Heart left ventricle (tissue), 16 donors: ENCODE measurements around the gene DAB2. TPM values are rescaled to one million over a fixed set of nuclear protein-coding genes. Genes with fewer than 3 reads are reported as not detected.

Experiments
- ATAC-seq, 4 donors: fragments of 200-7000 bp; cut with Tn5 transposase; one replicate each; pipeline ENCODE4 v1.9.1; 2020 to 2022; ENCODE audit warnings: moderate library complexity in 4 of 4, mild to moderate bottlenecking in 3 of 4, moderate number of reproducible peaks in 1 of 4
- DNase-seq, 5 donors: peaks; one replicate each; pipeline ENCODE4 v3.0.0-alpha.2; 2020
- H3K27ac ChIP-seq, 12 donors: fragments of 200-600 bp; sonication (generic) in 4 of 12; one replicate each; pipeline versions ENCODE4 v1.5.0 to v1.8.0; 2016 to 2022; ENCODE audit warnings: mild to moderate bottlenecking in 2 of 12
- H3K27me3 ChIP-seq, 9 donors: fragments of 200-600 bp; sonication (generic) in 2 of 9; one replicate each; pipeline versions ENCODE4 v1.5.1 to v1.8.0; 2016 to 2022; ENCODE audit warnings: mild to moderate bottlenecking in 3 of 9
- H3K36me3 ChIP-seq, 9 donors: fragments of 200-600 bp; sonication (generic) in 2 of 9; one replicate each; pipeline versions ENCODE4 v1.5.0 to v1.8.0; 2018 to 2022; ENCODE audit warnings: mild to moderate bottlenecking in 2 of 9
- H3K4me1 ChIP-seq, 12 donors: fragments of 200-600 bp; sonication (generic) in 4 of 12; one replicate each; pipeline versions ENCODE4 v1.5.0 to v1.8.0; 2016 to 2022; ENCODE audit warnings: mild to moderate bottlenecking in 3 of 12
- H3K4me3 ChIP-seq, 12 donors: fragments of 200-600 bp; sonication (generic) in 4 of 12; one replicate each; pipeline versions ENCODE4 v1.5.0 to v1.8.0; 2017 to 2022; ENCODE audit warnings: mild to moderate bottlenecking in 9 of 12, moderate library complexity in 4 of 12
- H3K9me3 ChIP-seq, 12 donors: fragments of 200-600 bp; sonication (generic) in 4 of 12; one replicate each; pipeline versions ENCODE4 v1.5.0 to v1.8.0; 2016 to 2022; ENCODE audit warnings: mild to moderate bottlenecking in 1 of 12
- CTCF ChIP-seq, 12 donors: fragments of 200-600 bp; sonication (generic) in 4 of 12; IDR thresholded peaks; one replicate each; pipeline versions ENCODE4 v1.5.0 to v1.8.0; 2018 to 2022; ENCODE audit warnings: antibody characterized with exemption in 12 of 12, mild to moderate bottlenecking in 5 of 12
- POLR2A ChIP-seq, 2 donors: fragments of 450-650 bp; IDR thresholded peaks; one replicate each; pipeline ENCODE4 v1.6.1; 2017; ENCODE audit warnings: antibody characterized with exemption in 2 of 2, mild to moderate bottlenecking in 2 of 2, moderate library complexity in 2 of 2
- WGBS, 4 donors: extraction: QIAGEN DNeasy Blood & Tissue Kit in 2 of 4; methylation state at CpG; one replicate each; pipeline versions ENCODE4 v1.1.5 to v1.1.7; 2013 to 2018; 5-methylcytosine and 5-hydroxymethylcytosine counted together
- intact Hi-C, 10 donors: fragments of 100-400 bp; cut with DNase I; formaldehyde crosslinking; loops; one replicate each; pipeline versions ENCODE4 v1.11.1 to v1.14.2; 2022
- polyA plus RNA-seq, 2 donors: library from polyadenylated mRNA; stranded (reverse); fragments of 200-250 nt; gene quantifications; one replicate each; pipeline ENCODE4 v1.2.3, GENCODE V29; 2013
- total RNA-seq, 9 donors: library from RNA; depleted of rRNA in 2 of 9; stranded (reverse); fragments of >200 nt in 2 of 9; fragmentation: NEBNext Ultra II Directional in 3 of 9; extraction: Animal tissue kit (Norgen Biotek cat#: 25700) in 3 of 9; gene quantifications; one replicate each; pipeline versions ENCODE4 v1.1.0 to v1.2.4, GENCODE V29; 2016 to 2023
- donor health status: ischemic (EF 13 %, LVEDD 7.1; RV severe dilation, severe dysfunction).
- donor health status: healthy with polysubstance abuse.
- donor health status: DM: no; HTN: yes; CAD: no.
- donor health status: DM: no; HTN: no; CAD: no.
- donor health status: ischemic (EF 25% LVEDD 6.9; RV normal size, moderate dysfunction).
- donor health status: ischemic (EF 25% LVEDD 5.7; RV mildly dilated, moderate dysfunction).
- donor health status: healthy.
- donor health status: DM: yes; HTN: yes; CAD: no.
- donor health status: ischemic (EF 35%, LVEDD 5.7; RV mildly dilated, moderate dysfunction).
- donor health status: nonischemic (EF 11% LVEDD 7.7; RV severe dilation, severe dysfunction).
- donor health status: DM: yes; HTN: yes; CAD: no.
- donor health status: PGD.
- donor health status: ischemic (EF 29% LVEDD 5.4; RV normal size, mild dysfunction).
- donor health status: nonischemic (EF 23%, LVEDD 6.1; RV moderate dilation, normal function).

DAB2 gene
- total and polyA plus RNA-seq, 11 donors: 7.8 to 157 (median 24.9) TPM

DNA sequence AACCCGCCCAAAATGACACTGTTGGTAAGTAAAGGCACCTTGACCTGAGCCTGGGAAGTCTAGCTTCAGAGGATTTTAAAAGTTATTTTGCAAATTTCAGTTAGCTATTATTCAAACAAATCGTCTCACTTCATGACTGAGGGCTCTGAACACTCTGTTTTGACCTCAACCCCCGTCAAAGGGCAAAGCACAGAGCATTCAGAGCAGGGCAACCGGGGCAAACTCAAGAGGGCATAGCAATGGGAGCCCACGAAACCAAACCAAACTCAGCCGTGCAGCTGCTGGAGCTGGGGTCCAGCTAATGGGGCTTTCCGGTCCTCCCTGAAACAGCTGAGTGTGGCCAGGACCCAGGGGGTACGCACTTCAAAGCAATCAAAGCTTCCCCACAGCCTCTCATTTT is 62.1 kb downstream of the DAB2 start:
- Histone ChIP-seq H3K9me3 (no peaks in the 10 kb centered on the region), H3K27me3 (no peaks in the 10 kb centered on the region), H3K36me3 (no peaks in the 10 kb centered on the region), H3K4me3 (no peak overlapping the region), H3K27ac (no peak overlapping the region), H3K4me1 (no peaks in the 10 kb centered on the region)
- no peak for DNase-seq
- WGBS, 4 donors: 88 to 91% (median 89%) methylated on average over 8 of the region's 8 CpGs
- ATAC-seq: no peak
- TF ChIP-seq CTCF (IDR thresholded peaks at IDR 0.05) (no peak), POLR2A (IDR thresholded peaks at IDR 0.05) (no peak)
- intact Hi-C loops: no loop called here

- TF ChIP-seq CTCF (IDR thresholded peaks at IDR 0.05): no peak
- no peak for TF ChIP-seq POLR2A (IDR thresholded peaks at IDR 0.05)
- Histone ChIP-seq H3K4me3 (no peak overlapping the region), H3K9me3 (no peaks in the 10 kb centered on the region), H3K27ac (no peak overlapping the region), H3K36me3 (no peaks in the 10 kb centered on the region), H3K27me3 (no peaks in the 10 kb centered on the region), H3K4me1 (no peaks in the 10 kb centered on the region)
- ATAC-seq: no peak
- intact Hi-C loops: no loop called here
- WGBS, 4 donors: 89 to 93% (median 90%) methylated on average over 4 of the region's 4 CpGs
- DNase-seq: no peak
Measured at GRCh38 chr5:39361306-39361705, 63.5 kb downstream of the DAB2 start.

GRCh38 chr5:39360471-39361111 is 64.2 kb downstream of the DAB2 start:
- no peak overlapping the region for H3K4me3 ChIP-seq
- DNase-seq (no peak), ATAC-seq (no peak)
- H3K4me1 ChIP-seq: no peaks in the 10 kb centered on the region
- no peak for TF ChIP-seq POLR2A (IDR thresholded peaks at IDR 0.05)
- TF ChIP-seq CTCF (IDR thresholded peaks at IDR 0.05): no peak
- H3K36me3 ChIP-seq: no peaks in the 10 kb centered on the region
- no peaks in the 10 kb centered on the region for H3K9me3 ChIP-seq
- no peak overlapping the region for H3K27ac ChIP-seq
- intact Hi-C loops: no loop called here
- no peaks in the 10 kb centered on the region for H3K27me3 ChIP-seq
- WGBS, 4 donors: 78 to 83% (median 81%) methylated on average over 5 of the region's 5 CpGs

GRCh38 chr5:39356263-39356662 is 68.5 kb downstream of the DAB2 start:
- Histone ChIP-seq H3K4me1 (peaks cover 0 to 5% (median 0%) of the 10 kb centered on the region in 12 donors), H3K36me3 (no peaks in the 10 kb centered on the region), H3K4me3 (no peak overlapping the region), H3K27me3 (no peaks in the 10 kb centered on the region), H3K27ac (no peak overlapping the region), H3K9me3 (peaks cover 0 to 14% (median 5%) of the 10 kb centered on the region in 12 donors)
- TF ChIP-seq CTCF (IDR thresholded peaks at IDR 0.05) (no peak), POLR2A (IDR thresholded peaks at IDR 0.05) (no peak)
- intact Hi-C loops: no loop called here
- 83 to 92% (median 86%) methylated on average over 3 of the region's 3 CpGs for WGBS, 4 donors
- DNase-seq: no peak
- no peak for ATAC-seq
